ENCODE measurements around the gene NUDT1.

GRCh38 chr7:2203766-2204300 is 38.2 kb upstream of the NUDT1 start:
- TF ChIP-seq CTCF (IDR thresholded peaks at IDR 0.05), result no peak
- TF ChIP-seq POLR2A (IDR thresholded peaks at IDR 0.05), result no peak
